Stimulated activated naive CD8-positive, alpha-beta T cell treated with anti-CD3 and anti-CD28 coated beads, Interleukin-15, amount 100 ng/mL, for 72 hours (primary cell): ENCODE results near the gene CDRT4.
A peak's percentile ranks its signal among the peaks of the same experiment; 100 is the strongest.

Experiments
- ATAC-seq: fragments of 150-1000 bp; cut with Tn5 transposase; 2 replicates; pipeline ENCODE4 v1.10.0; 2021; ENCODE audit warnings: mild to moderate bottlenecking, moderate library complexity
- DNase-seq, 2 donors: peaks; one replicate each; pipeline ENCODE4 v3.0.0; 2021 to 2022
- H3K27ac Mint-ChIP-seq, 2 donors: one replicate each; pipeline ENCODE4 v1.8.0; 2022; ENCODE audit warnings: mild to moderate bottlenecking in 2 of 2, mixed read lengths in 2 of 2, moderate library complexity in 2 of 2
- H3K27me3 Mint-ChIP-seq: one replicate; pipeline ENCODE4 v1.8.0; 2022; ENCODE audit warnings: mixed read lengths
- H3K4me1 Mint-ChIP-seq: one replicate; pipeline ENCODE4 v1.8.0; 2022; ENCODE audit warnings: mild to moderate bottlenecking, mixed read lengths
- H3K4me3 Mint-ChIP-seq, 2 donors: one replicate each; pipeline ENCODE4 v1.8.0; 2022; ENCODE audit warnings: mild to moderate bottlenecking in 2 of 2, mixed read lengths in 2 of 2, moderate library complexity in 1 of 2
- H3K9me3 Mint-ChIP-seq, 2 donors: one replicate each; pipeline ENCODE4 v1.8.0; 2022; ENCODE audit warnings: mixed read lengths in 2 of 2

CDRT4 gene

DNA sequence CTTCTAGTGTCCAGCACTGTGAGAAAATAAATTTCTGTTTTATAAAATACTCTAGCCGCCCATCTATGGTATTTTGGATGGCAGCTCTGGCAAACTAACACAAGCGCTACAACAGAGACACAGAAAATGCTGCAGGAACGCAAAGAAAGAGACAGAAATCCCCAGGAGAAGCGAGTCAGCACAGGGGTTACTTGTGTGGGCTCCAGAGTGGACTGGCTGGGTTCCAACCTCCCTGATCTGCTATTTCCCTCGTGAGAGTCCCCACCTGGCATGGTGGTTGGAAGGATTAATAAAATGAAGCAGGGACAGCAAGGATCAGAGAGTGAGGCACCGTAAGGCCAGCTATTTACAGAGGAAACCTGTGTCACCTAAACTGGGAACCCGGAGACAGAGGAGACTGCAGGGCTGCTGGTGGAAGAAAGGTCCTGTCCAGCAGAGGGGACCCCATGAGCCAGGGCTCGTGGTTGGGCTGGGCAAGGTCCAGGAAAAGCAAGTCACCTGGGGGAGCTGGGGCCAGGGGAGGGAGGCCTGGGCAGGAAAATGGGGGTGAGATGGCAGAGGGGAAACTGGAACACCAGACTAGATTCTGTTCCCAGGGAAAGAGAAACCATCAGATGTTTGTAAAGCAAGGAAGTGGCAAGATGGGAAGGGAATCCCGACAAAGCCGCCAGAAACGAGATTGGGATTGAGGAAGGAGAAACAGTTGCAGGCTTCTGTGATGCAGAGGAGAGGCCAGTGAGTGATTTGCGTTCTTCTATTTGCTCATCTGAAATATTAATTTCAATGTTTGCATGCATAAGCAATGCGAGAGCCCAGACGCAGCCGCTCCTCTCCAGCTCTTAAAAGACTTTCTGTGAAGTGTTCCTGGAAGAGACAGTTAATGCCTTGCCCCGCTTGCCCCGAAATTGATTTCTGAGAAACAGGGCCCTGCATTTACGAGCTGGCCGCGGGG lies 63.0 kb downstream of the CDRT4 start:
- Mint-ChIP-seq H3K4me1 (no peaks in the 10 kb centered on the region), H3K9me3 (no peaks in the 10 kb centered on the region), H3K27me3 (no peaks in the 10 kb centered on the region), H3K4me3 (no peak overlapping the region), H3K27ac (no peak overlapping the region)
- no peak for DNase-seq
- no peak for ATAC-seq

DNA sequence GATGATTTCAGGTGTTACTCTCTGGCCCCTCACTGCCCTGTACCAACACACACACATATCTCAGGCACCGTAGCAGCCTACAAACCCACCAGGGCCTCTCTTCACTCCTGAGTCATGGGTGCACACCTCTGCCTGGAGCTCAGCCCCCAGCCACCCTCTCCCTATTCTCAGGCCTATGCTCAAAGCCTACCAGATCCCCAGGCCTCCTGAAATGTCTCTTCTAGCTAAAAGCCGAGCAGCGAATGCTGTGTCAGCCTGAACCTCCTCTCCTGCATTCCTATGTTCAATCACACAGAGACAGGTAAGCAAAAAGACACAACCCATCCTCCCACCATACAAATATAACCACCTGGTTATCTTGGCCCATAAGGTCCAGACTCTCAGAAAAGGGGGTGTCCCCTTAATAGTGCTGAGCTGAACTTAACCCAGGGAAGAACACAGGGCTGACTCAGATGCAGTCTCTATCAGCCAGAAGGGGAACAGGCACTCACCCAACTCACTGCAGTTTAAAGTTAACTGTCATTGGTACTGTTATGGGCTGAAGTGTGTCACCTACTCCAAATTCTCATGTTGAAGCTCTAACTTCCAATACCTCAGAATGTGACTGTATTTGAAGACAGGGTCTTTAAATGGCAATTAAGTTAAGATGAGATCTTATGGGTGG lies 64.0 kb downstream of the CDRT4 start:
- no peak for ATAC-seq
- Mint-ChIP-seq H3K9me3 (no peaks in the 10 kb centered on the region), H3K27me3 (peaks cover 4% of the 10 kb centered on the region), H3K4me1 (no peaks in the 10 kb centered on the region), H3K4me3 (no peak overlapping the region), H3K27ac (peak overlapping the region in 1 of 2 donors; percentile 2)
- DNase-seq: no peak

DNA sequence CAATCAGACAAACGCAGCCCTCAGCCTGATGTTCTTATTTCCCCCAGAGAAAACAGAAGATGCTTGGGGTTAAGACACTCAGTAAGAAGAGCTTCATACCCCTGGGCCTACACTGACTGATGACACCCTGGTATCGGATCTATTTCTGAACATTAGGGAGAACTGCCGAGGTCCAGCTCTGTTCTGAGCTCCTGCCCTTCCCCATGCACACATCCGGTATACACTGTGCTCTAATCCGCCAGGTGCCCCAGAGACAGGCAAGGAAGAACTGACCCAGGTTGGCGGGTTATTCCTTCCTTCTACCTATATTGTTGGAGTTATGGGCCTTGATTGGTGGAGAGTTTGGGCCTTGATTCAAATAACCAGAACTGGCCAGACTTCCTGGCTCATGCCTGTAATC lies 68.0 kb downstream of the CDRT4 start:
- ATAC-seq: no peak
- no peak for DNase-seq
- H3K9me3 Mint-ChIP-seq: no peaks in the 10 kb centered on the region
- H3K27ac Mint-ChIP-seq: no peak overlapping the region
- H3K4me1 Mint-ChIP-seq: no peaks in the 10 kb centered on the region
- H3K27me3 Mint-ChIP-seq: peaks cover 10% of the 10 kb centered on the region
- no peak overlapping the region for H3K4me3 Mint-ChIP-seq

DNA sequence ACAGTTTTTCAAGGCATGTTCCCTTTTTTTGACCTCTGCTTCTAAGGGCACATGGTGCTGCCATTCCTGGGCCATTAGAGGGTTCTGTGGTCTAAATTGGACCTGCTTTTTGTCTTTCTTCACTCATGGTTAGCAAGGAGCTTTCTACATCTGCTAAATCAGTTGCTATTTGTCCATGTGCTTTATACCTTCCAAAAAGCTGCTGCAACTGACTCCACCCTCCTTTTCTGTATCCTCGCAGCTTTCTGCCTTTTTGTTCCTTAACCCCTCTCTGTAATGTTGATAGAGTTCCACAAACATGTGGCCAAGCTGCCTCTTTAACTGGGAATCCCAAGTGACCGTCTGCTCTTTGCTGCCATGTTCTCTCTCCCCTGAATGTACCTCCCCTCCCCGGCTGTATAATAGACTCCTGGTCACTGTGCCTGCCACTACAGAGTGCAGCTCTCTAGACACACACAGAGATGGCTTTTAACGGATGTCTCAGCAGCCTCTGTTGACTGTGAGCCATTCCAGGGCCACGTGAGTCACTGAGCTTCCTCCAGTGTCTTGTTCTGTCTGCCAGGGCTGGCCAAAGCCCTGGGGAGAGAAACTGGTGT lies 68.6 kb downstream of the CDRT4 start:
- Mint-ChIP-seq H3K4me1 (no peaks in the 10 kb centered on the region), H3K4me3 (no peak overlapping the region), H3K27ac (no peak overlapping the region), H3K27me3 (peaks cover 13% of the 10 kb centered on the region), H3K9me3 (no peaks in the 10 kb centered on the region)
- DNase-seq (no peak), ATAC-seq (no peak)

DNA sequence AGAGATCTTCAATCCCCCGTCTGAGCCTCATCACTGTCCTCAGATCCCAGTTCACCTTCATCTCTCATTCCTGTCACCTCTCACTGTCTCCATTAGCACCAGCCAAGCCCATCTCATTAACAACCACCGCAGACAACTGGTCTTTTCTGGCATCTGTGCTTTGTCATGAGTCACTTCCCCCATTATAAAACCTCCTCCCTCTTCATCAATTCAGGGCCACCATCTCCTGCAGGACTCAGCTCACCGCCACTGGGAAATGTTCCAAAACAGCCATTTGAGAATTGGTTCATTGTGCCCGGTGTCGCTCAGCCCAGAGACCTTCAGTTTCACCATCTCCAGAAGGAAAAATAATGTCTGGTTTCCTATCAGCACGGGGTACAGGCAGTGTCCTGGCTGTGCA lies 69.1 kb downstream of the CDRT4 start:
- no peak for DNase-seq

DNA sequence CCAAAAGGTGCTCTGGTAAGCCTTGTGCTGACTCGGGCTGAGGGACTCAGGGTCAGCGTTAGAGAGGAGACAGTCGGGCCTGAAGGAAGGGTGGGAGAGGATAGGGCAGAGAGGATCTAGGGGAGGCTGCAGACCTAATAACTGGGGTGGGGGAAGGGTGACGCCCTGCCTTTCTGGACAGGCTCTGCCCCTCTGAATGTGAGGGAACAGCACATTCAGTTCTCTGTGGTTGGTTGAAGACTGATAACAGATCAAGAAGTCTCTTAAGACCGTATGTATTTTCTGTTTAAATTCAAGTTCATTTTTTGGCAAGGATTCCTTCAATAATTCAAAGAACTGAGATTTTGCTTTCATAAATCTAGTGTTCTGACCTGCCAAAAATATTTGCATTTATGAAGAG lies 69.8 kb downstream of the CDRT4 start:
- ATAC-seq: no peak
- no peaks in the 10 kb centered on the region for H3K9me3 Mint-ChIP-seq
- no peak for DNase-seq
- no peak overlapping the region for H3K27ac Mint-ChIP-seq
- no peak overlapping the region for H3K4me3 Mint-ChIP-seq
- peaks cover 18% of the 10 kb centered on the region for H3K27me3 Mint-ChIP-seq
- no peaks in the 10 kb centered on the region for H3K4me1 Mint-ChIP-seq

More for the DNA sequence above, 69.1 kb downstream of the CDRT4 start:
- no peak overlapping the region for H3K27ac Mint-ChIP-seq
- no peak for ATAC-seq
- H3K4me3 Mint-ChIP-seq: no peak overlapping the region
- H3K9me3 Mint-ChIP-seq: no peaks in the 10 kb centered on the region
- no peaks in the 10 kb centered on the region for H3K4me1 Mint-ChIP-seq
- H3K27me3 Mint-ChIP-seq: peaks cover 18% of the 10 kb centered on the region

DNA sequence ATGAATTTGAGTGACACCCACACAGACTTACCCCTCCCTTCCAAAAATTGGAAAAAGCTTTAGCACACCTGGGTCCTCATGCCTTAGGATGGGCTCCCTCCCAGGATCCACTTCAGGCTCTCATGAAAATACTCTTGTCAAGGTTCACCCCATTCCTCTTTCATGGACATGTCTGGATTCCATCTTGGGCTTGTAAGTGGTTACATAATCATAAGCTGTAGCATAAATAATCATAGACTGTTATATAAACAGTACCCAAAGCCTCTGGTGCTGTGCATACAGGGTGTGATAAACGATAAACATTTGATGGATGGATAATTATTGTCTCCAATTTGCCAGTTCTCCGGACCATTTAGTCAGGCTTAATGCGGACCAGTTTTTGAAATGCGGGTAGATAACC lies 72.3 kb downstream of the CDRT4 start:
- Mint-ChIP-seq H3K9me3 (no peaks in the 10 kb centered on the region), H3K4me3 (no peak overlapping the region), H3K27me3 (peaks cover 18% of the 10 kb centered on the region), H3K27ac (no peak overlapping the region), H3K4me1 (no peaks in the 10 kb centered on the region)
- no peak for ATAC-seq
- DNase-seq: no peak

DNA sequence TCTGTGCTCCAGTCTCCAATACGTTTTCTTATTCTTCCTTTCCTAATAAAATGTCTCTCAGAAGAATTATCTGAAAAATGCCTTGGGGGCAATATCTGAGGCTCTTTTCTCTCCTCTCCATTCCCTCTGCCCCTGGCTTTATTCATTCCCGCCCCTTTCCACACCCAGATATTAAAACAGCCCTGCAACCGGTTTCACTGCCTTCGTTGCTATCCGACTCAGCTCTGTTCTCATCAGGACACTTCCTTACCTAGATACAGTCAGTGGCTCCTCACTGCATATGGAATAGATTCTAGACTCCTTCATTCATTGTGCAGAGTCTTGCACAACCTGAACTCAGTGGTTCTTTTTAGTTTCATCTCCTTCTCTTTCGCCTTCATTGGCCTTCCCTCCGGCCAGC lies 74.0 kb downstream of the CDRT4 start:
- Mint-ChIP-seq H3K27ac (no peak overlapping the region), H3K4me1 (no peaks in the 10 kb centered on the region), H3K27me3 (peaks cover 22% of the 10 kb centered on the region), H3K9me3 (no peaks in the 10 kb centered on the region), H3K4me3 (no peak overlapping the region)
- no peak for DNase-seq
- ATAC-seq: no peak

DNA sequence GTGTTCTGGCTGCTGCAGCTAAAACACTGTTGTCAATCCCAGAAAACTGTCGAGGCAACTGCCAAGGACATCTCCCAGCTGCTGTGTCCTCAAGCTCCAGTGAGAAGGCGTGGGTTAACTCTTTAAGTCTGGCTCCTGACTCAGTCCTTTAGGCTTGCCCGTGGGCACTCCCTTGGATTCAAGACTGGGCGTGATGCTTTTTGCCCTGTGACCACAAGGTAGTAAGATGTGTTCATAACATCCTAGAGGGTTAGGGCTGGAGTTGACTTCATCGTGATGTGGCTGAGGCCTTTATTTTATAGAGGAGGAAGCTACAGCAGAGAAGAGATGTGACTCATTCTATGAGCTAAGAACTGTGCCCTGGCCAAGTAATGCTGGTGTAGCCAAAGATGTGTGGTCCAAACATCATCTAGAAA lies 75.1 kb downstream of the CDRT4 start:
- H3K27ac Mint-ChIP-seq: no peak overlapping the region
- no peak for ATAC-seq
- no peak for DNase-seq
- H3K9me3 Mint-ChIP-seq: no peaks in the 10 kb centered on the region
- no peak overlapping the region for H3K4me3 Mint-ChIP-seq
- no peaks in the 10 kb centered on the region for H3K4me1 Mint-ChIP-seq
- peaks cover 15% of the 10 kb centered on the region for H3K27me3 Mint-ChIP-seq

DNA sequence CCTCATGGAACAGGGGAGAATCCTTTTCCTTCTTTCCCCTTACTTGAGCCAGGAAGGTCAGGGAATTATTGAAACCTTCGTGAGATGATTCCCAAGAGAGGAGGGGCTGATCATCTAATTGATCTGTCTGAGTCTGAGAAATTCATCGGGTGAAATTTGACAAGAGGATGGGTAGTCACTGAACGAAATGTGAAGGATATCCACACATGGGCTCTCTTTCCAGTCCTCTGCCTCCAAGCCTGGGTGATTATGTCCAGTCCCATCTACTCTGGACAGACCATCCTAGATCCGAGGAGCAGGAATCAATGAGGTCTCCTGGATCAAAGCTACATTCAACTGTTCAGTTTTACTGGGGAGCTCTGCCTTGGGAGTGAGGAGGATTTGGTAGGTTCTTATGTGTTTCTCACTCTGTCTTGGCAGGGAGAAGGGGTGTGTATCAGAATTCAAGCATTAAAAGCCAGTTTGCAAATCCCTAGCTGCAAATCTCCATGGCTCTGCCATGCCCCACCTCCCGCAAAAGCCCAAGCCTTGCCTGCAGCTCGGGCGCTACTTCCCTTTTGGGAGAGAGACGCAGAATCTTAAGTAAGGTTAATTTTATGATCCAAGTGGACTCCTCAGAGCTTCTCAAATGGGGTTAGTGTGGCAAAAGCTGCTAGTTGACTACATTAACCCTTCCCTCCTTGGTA lies 78.9 kb downstream of the CDRT4 start:
- Mint-ChIP-seq H3K27ac (no peak overlapping the region), H3K4me3 (no peak overlapping the region), H3K4me1 (no peaks in the 10 kb centered on the region), H3K27me3 (peaks cover 19% of the 10 kb centered on the region), H3K9me3 (no peaks in the 10 kb centered on the region)
- ATAC-seq (no peak), DNase-seq (no peak)

DNA sequence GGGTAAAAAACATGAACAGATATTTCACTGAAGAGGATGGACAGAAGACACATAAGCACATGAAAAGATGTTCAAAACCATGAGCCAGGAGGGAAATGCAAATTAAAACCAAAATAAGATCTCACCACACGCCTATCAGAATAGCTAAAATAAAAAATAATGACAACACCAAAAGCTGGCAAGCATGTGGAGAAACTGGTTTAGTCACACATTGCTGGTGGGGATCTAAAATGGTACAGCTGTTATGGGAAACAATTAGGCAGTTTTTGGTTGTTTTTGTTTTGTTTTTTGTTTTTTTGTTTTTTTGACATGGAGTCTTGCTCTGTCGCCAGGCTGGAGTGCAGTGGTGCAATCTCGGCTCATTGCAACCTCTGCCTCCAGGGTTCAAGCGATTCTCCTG lies 81.3 kb downstream of the CDRT4 start:
- ATAC-seq: no peak
- H3K27me3 Mint-ChIP-seq: peaks cover 17% of the 10 kb centered on the region

More for the DNA sequence above, 81.3 kb downstream of the CDRT4 start:
- no peaks in the 10 kb centered on the region for H3K9me3 Mint-ChIP-seq
- no peak overlapping the region for H3K27ac Mint-ChIP-seq
- no peak for DNase-seq
- no peak overlapping the region for H3K4me3 Mint-ChIP-seq
- H3K4me1 Mint-ChIP-seq: no peaks in the 10 kb centered on the region
